ENCODE measurements around the gene KCNG1. TPM values are rescaled to one million over a fixed set of nuclear protein-coding genes. Genes with fewer than 3 reads are reported as not detected.

The KCNG1 gene
- total and polyA plus RNA-seq, 2 of the 8 experiments (the other 6 are each of a cell fraction or from before 2014, with no cell fraction given), result 16.0 to 18.0 TPM

GRCh38 chr20:51022803-51023616 is at the start of gene KCNG1 (continued):
- TF ChIP-seq NRF1 (IDR thresholded peaks at IDR 0.05; ENCODE audit: low read depth, low read length) (no peak), CREB1 (IDR thresholded peaks at IDR 0.05) (0 out of 2 replicates have a peak, but pooled peaks have one; percentile 22), SP2 (IDR thresholded peaks at IDR 0.05; ENCODE audit: low read length) (no peak), SIX5 (IDR thresholded peaks at IDR 0.05; ENCODE audit: low read depth, low read length) (no peak), CTCF (IDR thresholded peaks at IDR 0.05; ENCODE audit: control extremely low read depth in 1 of 3, insufficient read depth in 1 of 3, low read depth in 1 of 3, low read length in 3 of 3) (no peak), RFX5 (IDR thresholded peaks at IDR 0.05; ENCODE audit: borderline replicate concordance, low read depth, low read length) (no peak), E2F6 (IDR thresholded peaks at IDR 0.05) (peak; percentile 92), HDAC2 (IDR thresholded peaks at IDR 0.05; ENCODE audit: borderline replicate concordance in 1 of 2, low read depth in 2 of 2, low read length in 2 of 2) (peak in 1 of 2 experiments; percentile 25; a peak in 2 of 4 replicates), POLR2A (IDR thresholded peaks at IDR 0.05; ENCODE audit: control extremely low read depth in 1 of 2, low read depth in 2 of 2, low read length in 2 of 2) (peak in 1 of 2 experiments; percentile 58; a peak in 1 of 3 replicates), ZNF274 (IDR thresholded peaks at IDR 0.05; ENCODE audit: borderline replicate concordance, extremely low read depth, low read length) (no peak), CBX8 (IDR thresholded peaks at IDR 0.05; ENCODE audit: borderline replicate concordance, low read depth, low read length) (no peak), TBP (IDR thresholded peaks at IDR 0.05; ENCODE audit: low read depth, low read length) (0 out of 2 replicates have a peak, but pooled peaks have one; percentile 28), SIRT6 (IDR thresholded peaks at IDR 0.05; ENCODE audit: low read length) (no peak), ASH2L (IDR thresholded peaks at IDR 0.05; ENCODE audit: low read length) (peak; percentile 52)

Measured in H1 (cell line).